Gastrocnemius medialis (tissue), 4 donors: ENCODE measurements around the gene LHFPL4.
"Not testable (repeated sequence)": the region's sequence is repeated elsewhere in the genome, so short reads cannot be mapped to it uniquely, and the experiment has no call there.

Source experiments
- CTCF ChIP-seq, 5 experiments: fragments of 450-650 bp in 3 of 5; fragments of 200-600 bp in 2 of 5; sonication (generic) in 2 of 5; IDR thresholded peaks in 4 of 5; conservative IDR thresholded peaks in 1 of 5; 1 replicate in 4 of 5; 2 replicates in 1 of 5; pipeline ENCODE4 v1.5.1; 2016 to 2019; ENCODE audit warnings: antibody characterized with exemption in 5 of 5, mild to moderate bottlenecking in 3 of 5, moderate library complexity in 3 of 5
- POLR2A ChIP-seq, 2 donors: fragments of 450-650 bp; IDR thresholded peaks; one replicate each; pipeline ENCODE4 v1.6.1; 2017; ENCODE audit warnings: antibody characterized with exemption in 2 of 2, mild to moderate bottlenecking in 2 of 2, moderate library complexity in 2 of 2

- not testable (repeated sequence) for TF ChIP-seq CTCF (IDR thresholded peaks at IDR 0.05 in 4 of 5, conservative IDR thresholded peaks at IDR 0.05 in 1 of 5); POLR2A (IDR thresholded peaks at IDR 0.05)
These were observed 6.4 kb upstream of the LHFPL4 start for GRCh38 chr3:9560056-9560455.
